SIG-M5 treated with dmso at 0.1 percent for 504 hours (cell line): ENCODE data around the gene ADRB1.

Source experiments
- DNase-seq: peaks from one replicate; lab custom pipeline; 2025; ENCODE audit not compliant: unreplicated experiment; lab: John Stamatoyannopoulos, UW

ADRB1 gene

GRCh38 chr10:114043532-114044246, at the start of gene ADRB1:
ADRB1 (plus strand) TSS chr10:114043866; CDS start chr10:114044133, 267 bp downstream.
- peak; percentile 92 for DNase-seq

- no peak for DNase-seq
Observed at GRCh38 chr10:113995201-113995600, 48.5 kb upstream of the ADRB1 start.

GRCh38 chr10:113997428-113997827, 46.2 kb upstream of the ADRB1 start:
- peak; percentile 2 for DNase-seq

DNA sequence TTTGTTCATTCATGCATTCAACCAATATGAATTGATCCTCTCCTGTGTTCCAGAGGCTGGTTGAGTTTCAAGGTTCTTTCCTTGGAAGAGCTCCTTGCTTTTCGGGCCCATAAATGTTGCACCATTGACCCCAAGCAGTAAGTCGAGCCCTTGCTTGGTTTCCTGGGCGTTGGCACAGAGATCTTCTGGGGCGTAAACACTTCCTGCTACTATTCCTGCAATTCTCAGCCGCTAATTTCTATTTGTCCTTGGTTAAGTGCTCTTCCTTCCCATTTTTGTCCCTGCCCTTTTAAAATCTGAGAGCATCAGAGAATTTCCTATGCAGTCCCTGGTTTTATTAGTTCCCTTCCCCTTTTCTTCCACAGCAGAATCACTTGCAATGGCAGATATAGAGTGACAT, 44.1 kb upstream of the ADRB1 start:
- DNase-seq, result no peak

DNA sequence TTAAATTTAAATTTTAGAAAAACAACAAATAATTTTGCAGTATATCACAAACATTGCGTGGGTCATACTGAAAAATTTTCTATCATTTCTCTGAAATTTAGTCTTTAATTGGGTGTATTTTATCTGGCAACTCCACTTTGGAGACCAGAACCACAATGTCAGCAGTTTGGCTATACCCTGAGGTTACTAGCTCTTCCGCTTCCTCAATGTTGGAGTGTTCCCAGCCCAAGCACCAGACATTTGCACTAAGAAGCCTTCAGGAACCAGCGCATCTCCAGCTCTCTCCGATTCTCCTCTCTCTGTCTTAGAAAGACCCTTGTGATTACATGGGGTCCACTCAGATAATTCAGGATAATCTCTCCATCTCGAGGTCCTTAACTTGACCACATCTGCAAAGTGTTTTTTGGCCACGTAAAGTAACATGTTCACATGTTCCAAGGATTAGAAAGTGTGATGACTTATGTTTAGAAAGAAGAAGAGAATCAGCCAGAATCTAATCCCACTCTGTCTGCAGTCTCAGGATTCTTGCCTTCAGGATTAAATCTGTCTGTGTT, 43.1 kb upstream of the ADRB1 start:
- DNase-seq, result no peak

DNA sequence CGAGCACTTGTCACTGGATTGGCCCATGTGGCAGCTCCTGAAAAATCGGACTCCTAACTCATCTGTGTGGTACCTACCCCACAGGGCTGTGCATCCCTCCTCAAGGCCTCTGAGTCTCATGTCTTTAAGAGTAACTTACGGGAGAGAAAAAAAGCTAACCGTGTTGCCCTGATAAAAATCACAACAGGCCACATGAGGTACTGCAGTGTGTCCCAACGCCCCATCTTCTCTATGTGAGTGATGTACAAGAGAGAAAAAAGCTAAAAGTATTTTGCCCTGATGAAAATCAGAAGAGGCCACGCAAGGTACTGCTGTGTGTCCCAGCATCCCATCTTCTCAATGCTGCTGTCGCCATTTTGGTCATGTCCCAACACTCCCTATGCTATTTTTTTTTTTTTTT, 41.2 kb upstream of the ADRB1 start:
- no peak for DNase-seq

GRCh38 chr10:114003161-114003941, 40.3 kb upstream of the ADRB1 start:
- no peak for DNase-seq

DNA sequence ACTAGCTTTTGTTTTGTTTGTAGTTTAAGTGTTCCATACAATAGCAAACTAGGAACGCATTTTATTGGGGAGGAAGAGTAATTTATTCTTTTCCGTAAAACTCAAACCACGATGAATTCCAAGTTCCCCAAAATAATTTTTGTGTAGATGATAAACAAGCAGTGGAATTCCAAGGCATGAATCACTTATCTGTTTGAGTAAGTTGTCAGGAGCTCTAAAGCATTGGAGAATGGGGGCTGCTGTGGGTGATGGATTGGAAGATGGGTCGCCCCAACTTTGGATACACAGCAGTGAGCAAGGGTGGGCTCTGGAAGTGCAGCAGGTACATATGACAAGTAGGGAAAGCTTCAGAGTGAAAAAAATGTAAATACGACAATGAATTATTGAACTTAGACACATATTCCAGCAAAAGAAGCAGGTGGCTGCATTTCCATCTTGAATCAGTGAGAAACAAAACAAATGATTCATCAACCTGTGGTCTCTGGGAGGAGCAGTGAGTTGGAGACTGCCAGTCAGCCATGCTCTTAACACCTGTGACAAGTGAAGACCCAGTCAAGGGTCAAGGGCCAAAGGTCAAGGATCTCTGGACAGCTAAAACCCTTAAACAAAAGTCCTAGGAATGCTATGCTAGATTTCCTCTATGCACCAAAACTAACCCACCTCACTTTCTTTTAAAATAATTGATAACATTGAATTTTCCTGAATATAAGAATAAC, 34.2 kb upstream of the ADRB1 start:
- DNase-seq, result no peak

- DNase-seq, result no peak
Observed at GRCh38 chr10:114010316-114010715, 33.4 kb upstream of the ADRB1 start.

DNA sequence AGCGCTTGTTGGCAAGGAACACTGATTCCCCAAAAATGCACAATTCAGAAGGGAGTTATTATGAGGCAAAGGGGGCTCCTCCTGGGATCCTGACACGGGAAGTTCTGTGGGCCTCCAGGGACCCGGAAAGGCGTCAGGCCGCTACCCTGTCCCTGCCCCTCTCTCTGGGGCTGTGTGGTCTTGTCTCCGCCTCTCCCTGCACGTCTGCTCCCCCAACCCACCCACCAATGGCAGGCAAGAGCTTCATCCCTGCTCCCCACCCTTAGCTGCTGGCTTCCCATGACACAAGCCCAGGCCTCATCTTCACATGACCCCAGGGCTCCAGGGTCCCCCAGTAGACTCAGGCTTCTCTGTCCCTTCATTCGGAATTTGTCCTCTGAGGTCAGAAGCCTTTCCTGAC, 31.0 kb upstream of the ADRB1 start:
- no peak for DNase-seq

GRCh38 chr10:114015708-114016107, 28.0 kb upstream of the ADRB1 start:
- no peak for DNase-seq

- DNase-seq, result no peak
Observed at GRCh38 chr10:114017271-114017670, 26.4 kb upstream of the ADRB1 start.

DNA sequence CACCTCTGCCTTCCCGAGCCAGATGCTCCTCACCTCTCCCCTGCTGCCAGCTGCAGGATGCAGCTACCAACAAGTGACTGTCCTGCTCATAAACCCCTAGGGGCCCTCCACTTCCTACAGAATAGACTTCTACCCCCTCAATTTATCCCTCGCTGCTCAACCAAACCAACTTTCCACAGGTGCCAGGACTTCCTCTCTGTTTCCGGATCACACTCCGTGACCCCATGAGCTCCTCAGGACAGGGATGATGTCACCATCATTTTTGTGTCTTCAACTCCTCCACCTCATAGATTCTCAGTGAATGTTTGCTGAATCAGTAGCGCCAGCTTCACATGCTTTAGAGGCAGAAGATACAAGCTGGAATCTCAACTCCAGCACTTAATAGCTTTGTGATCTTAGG, 25.8 kb upstream of the ADRB1 start:
- DNase-seq, result no peak

DNA sequence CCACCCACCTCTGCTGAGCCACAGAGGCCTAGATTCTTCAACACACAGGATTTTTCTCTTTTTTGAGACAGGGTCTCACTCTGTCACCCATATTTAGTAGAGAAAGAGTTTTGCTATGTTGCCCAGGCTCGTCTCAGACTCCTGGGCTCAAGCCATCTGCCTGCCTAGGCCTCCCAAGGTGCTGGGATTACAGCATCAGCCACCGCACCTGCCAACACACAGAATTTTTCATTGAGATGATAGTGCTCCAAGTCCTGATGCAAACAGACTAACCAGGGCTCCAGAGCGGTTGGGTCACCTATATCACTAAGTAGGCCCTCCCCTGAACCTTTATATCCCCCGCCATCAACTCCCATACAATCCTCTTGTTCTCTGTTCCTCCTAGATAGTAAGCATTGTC, 24.4 kb upstream of the ADRB1 start:
- no peak for DNase-seq

- no peak for DNase-seq
Observed at GRCh38 chr10:114021154-114021553, 22.5 kb upstream of the ADRB1 start.

DNA sequence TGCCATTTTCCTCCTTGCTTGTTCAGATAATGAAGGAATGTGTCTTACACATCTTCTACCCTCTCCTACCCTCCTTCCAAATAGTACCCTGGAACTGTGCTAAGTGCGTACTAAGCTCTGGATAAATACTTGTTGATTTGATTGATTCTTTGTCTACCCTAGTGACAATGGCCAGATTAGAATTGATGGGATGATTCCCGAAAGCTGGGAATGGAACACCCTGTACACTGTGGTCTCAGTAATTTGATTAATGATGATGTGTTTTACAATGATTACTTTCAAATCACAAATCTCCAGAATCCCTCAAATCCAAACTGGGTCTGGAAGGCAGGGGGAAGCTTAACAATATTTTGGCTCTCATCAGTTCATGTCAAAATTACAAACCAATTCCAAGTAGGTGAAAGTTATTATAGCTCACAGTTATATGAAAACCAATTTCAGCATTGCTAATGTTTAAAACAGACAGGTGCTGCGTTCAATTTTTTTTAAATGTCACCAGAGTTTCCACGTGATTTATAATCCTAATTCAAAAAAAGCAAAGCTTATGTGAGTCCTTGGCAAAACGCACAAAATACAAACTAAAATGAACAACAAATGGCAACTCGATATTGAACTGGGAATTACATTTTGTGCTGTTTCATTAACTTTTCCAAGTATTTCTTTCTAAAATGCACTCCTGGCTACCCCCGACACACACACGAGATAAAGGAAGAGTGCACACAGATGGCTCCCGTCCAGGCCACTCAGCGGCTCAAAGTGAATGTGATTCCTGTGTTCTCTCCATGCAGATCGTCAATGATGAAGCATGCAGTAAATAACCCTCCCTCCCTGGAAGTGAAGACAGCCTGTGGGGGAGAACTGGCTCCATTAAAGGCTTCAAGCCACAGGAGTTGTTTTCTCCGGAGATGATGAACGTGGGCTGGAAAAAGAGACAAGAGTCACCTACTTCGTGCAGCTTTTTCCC, 21.7 kb upstream of the ADRB1 start:
- no peak for DNase-seq

- DNase-seq, result no peak
Observed at GRCh38 chr10:114022766-114023597, 20.7 kb upstream of the ADRB1 start.

DNA sequence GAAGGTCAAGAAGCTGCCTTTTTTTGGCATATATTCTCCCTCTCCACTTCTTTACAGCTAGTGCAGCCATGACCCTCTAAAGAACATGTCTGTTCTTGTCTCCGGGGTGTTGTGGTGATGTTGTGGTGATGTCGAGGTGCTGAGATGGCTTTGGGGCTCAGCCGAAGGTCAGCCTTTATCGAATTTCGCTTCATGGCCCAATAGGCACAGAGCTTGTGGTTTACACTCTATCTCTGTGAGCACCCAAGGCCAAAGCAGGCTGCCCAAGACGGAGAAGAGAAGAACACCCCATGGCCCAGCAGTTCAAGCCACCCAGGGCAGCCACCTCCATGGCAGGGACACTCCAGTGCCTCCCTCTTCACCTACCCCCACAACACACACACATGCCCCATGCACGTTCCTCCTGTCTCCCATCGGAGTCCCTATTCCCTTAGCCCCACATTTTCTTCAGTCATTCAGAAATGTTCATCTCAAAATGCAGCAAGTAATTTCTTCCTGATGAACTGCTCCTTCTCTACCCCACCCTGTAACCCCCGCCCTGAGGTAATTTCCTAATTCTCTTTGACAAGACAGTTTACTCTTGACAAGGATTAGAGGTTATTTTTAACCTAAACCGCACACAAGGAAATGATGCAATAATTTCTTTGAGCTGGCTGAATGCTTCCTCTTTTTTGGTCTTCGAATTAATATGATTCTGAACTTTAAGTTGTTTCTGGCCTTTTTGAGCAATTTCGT, 18.6 kb upstream of the ADRB1 start:
- DNase-seq, result peak; percentile 93

- no peak for DNase-seq
Observed at GRCh38 chr10:114025611-114026130, 18.0 kb upstream of the ADRB1 start.
